COLO668 (cell line): ENCODE results near the gene KRT5.

Experiments used
- DNase-seq: peaks from one replicate; lab custom pipeline; 2025; ENCODE audit not compliant: unreplicated experiment; lab: John Stamatoyannopoulos, UW

The KRT5 gene

DNA sequence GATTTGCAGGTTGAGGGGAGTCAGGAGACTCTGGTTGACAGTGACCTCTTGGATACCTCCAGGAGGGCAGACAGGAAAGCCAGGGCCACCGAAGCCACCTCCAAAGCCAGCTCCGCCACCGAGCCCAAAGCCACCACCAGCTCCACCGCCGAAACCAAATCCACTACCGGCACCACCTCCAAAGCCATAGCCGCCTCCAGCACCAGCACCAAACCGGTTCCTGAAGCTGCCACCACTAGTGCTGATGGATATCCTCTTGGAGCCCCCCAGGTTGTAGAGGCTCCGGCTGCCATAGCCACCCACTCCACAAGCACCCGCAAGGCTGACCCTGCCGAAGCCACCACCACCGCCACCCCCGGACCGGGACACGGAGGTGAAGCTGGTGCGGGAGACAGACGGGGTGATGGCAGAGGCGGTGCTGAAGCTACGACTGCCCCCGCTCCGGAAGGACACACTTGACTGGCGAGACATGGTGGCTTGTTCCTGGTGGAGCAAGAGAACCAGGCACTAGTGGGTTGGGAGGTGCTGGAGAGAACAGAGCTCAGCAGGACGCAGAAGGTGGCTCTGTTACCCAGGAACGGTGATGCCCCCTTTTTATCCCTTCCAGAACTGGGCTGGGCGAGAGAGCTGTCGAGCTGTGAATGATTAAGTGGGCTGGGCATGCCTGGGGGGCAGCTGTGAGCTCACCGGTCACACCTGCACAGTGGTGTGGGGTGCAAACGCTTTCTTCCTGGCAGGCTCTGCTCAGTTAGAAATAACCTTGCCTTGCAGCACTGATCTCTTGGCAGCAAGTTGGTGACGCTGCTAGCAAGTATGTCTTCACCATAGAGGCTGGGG lies at the start of gene KRT5:
KRT5 (minus strand) TSS at position 569 of the 837 bp plus-strand sequence; CDS start at position 471, 98 bp downstream.
- DNase-seq, result no peak

GRCh38 chr12:52568111-52568510 lies 47.9 kb upstream of the KRT5 start:
- DNase-seq, result no peak

GRCh38 chr12:52566847-52567291 lies 46.7 kb upstream of the KRT5 start:
- DNase-seq, result no peak

DNA sequence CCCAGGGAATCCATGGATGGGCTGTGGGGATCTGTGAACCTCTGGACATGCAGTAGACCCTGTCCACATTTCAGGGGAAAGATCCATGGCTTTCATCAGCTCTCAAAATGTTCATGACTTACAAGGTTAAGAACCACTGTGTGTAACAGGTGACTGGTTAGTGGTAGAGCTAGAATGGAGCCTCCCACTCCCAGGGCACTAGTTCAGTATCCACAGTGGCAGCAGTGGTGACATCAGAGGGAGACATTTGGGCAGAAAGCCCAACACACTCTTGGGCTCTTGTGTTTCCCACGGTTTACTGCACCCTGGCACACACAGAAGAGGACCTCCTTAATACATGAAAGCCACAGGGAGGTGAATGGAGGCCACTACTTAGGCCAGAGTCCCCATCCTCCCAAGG lies 44.4 kb upstream of the KRT5 start:
- no peak for DNase-seq

GRCh38 chr12:52561880-52562449 lies 41.8 kb upstream of the KRT5 start:
- DNase-seq, result no peak

GRCh38 chr12:52559979-52560378 lies 39.8 kb upstream of the KRT5 start:
- DNase-seq, result no peak

- DNase-seq, result peak; percentile 10
These were observed 38.7 kb upstream of the KRT5 start for GRCh38 chr12:52558781-52559445.

DNA sequence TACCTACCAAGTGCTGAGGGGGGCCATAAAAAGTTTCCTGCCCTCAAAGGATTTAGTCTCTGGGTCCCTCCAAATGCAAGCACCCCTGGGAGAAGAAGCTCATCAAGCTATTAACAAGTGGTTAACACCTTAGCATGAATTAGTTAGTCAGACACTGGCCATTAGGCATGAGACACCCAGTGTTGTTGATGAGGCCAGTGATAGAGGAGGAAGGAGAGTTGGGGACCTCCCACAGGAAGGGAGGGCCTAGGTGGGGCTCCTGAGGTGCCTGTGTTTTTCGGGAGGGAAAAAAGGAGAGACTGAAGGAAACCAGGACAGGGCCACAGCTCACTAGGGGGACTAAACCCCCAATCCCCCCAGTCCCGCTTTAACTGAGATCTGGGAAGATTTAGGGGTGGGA lies 37.3 kb upstream of the KRT5 start:
- DNase-seq, result no peak

- DNase-seq, result no peak
These were observed 35.4 kb upstream of the KRT5 start for GRCh38 chr12:52555577-52555976.

- DNase-seq, result no peak
These were observed 32.5 kb upstream of the KRT5 start, which contains the start of gene KRT71 for GRCh38 chr12:52552681-52553195. TSS of gene KRT71 (minus strand) at chr12:52553145. CDS start at chr12:52553077, 68 bp downstream.

GRCh38 chr12:52552055-52552454 lies 31.9 kb upstream of the KRT5 start:
- DNase-seq, result no peak

GRCh38 chr12:52551216-52551865 lies 31.1 kb upstream of the KRT5 start:
- DNase-seq, result no peak

DNA sequence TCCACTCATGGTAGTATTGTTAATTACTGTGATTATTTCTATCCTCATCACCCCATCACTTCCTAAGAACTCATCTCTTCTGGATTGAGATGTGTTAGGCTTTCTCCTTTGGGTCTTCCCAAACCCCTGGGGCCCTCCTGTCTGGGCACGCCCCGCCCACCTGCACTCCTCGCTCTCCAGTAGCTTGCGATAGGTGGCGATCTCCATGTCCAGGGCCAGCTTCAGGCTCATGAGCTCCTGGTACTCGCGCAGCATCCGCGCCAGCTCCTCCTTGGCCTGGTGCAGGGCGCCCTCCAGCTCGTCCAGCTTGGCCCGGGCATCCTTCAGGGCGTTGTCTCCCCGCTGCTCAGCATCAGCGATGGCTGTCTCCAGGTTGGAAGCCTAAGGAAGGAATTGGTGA lies 25.9 kb upstream of the KRT5 start:
- no peak for DNase-seq

DNA sequence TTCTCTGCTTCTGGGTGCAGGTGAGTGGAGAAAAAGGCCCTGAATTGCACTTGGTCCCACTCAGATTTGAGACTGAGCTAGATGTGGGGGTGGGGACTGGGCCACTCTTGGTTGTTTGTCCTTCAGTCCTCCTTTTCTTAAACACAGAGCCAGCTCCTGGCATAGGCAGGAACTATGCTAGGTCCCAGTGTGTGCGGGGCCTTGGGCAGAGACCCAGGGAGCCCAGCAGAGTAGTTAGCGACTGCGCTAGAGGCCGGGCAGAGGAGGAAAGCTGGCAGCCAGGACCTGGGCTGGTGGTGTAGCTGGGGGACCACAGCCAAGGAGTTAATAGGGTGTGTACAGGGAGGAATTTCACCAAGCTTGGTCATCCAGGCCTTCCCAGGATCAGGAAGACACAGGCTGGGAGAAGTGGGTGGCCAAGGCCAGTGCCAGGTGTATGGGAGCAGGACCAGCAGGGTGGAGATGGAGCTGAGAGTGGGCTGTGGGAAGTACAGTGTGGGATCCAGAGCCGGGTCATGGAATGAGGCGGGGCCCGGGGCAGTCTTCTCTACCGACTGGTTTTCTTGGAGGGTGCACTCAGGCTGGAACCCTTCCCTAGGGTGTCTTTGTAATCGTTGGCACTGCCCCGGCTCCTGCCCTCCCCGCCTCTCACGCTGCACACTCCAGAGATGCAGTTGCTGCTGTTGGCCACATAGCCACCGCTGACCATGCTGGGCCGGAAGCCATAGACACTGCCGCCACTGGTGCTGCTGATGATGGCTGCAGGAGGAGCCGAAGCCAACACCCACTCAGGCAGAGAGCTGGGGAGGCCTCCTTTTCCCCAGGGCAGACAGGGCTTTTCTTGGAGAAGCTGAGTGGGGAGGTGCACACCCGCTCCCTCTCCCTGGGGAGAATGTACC lies 24.0 kb upstream of the KRT5 start:
- DNase-seq, result no peak

DNA sequence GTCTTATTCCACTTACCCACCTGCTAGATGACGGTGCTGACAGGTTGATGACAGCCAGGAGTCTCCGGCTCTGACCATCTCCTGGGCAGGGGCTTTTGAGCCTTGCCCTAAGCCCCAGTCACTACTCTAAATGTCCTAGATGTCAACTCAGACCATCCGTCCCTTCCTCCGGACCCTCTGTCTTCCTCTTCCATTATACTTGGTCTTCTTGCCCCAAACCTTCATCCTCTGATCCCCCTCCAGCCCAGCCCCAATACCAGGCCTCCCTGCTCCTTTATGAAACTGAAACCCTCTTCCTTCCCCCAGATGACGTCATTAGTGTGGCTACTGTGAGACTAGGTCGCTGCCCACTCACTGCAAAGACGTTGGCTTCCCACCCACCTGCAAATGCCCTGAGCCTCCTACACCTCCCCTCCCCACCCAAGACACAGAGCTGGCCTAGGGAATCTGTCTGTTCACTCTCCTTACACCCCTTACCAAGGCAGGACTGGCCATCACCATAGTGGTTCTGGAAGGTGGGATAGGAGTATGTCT lies 22.7 kb upstream of the KRT5 start:
- no peak for DNase-seq

- no peak for DNase-seq
These were observed 22.0 kb upstream of the KRT5 start for GRCh38 chr12:52542157-52542556.

DNA sequence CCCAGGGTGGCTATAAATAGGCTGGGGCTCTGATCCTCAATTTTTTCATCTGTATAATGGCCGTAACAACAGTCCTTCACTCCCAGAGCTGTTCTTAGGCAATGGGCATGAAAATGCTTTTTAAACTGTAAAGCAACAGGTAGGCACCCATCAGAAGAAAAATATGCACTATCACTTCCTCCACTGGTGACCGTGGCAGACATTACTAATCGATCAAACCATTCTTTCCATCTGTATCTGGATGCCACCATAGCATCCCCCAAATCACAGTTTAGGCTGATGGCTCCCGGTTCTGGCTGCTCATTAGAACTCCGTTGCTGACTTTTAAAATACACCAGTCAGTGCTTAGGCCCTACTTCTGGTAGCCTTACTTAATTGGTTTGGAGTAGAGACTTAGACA lies 21.5 kb upstream of the KRT5 start:
- DNase-seq, result no peak

- no peak for DNase-seq
These were observed 20.3 kb upstream of the KRT5 start for GRCh38 chr12:52540531-52540930.

- no peak for DNase-seq
These were observed 19.6 kb upstream of the KRT5 start for GRCh38 chr12:52539821-52540173.
